HG02970 (cell line): ENCODE results near the gene FAM83D.
A peak's percentile ranks its signal among the peaks of the same experiment; 100 is the strongest.
"Not testable (repeated sequence)": the region's sequence is repeated elsewhere in the genome, so short reads cannot be mapped to it uniquely, and the experiment has no call there.

Experiments used
- ATAC-seq: cut with Tn5 transposase; IDR thresholded peaks from one replicate; pipeline ENCODE4 v1.9.1; 2021; ENCODE audit warnings: mild to moderate bottlenecking, moderate library complexity, moderate number of reproducible peaks; ENCODE audit not compliant: unreplicated experiment, low FRiP score

The FAM83D gene

GRCh38 chr20:38996866-38997265, 70.6 kb downstream of the FAM83D start:
- not testable (repeated sequence) for ATAC-seq

GRCh38 chr20:38997622-38998021, 71.4 kb downstream of the FAM83D start:
- peak; percentile 64 for ATAC-seq

- ATAC-seq = no peak
Observed at GRCh38 chr20:38999217-38999616, 73.0 kb downstream of the FAM83D start.

GRCh38 chr20:38999965-39000910, 74.0 kb downstream of the FAM83D start:
- ATAC-seq = no peak
